Activated naive CD4-positive, alpha-beta T cell treated with anti-CD3 and anti-CD28 coated beads, Interleukin-2, amount 50 U/mL, for 72 hours (primary cell): ENCODE results near the gene SEMA4D. TPM values are rescaled to one million over a fixed set of nuclear protein-coding genes. Genes with fewer than 3 reads are reported as not detected.
A peak's percentile ranks its signal among the peaks of the same experiment; 100 is the strongest.
"Not testable (repeated sequence)": the region's sequence is repeated elsewhere in the genome, so short reads cannot be mapped to it uniquely, and the experiment has no call there.

Experiments used
- ATAC-seq, 2 donors: fragments of 150-1000 bp; cut with Tn5 transposase; 2 replicates each; pipeline ENCODE4 v1.10.0; 2021; ENCODE audit warnings: mild to moderate bottlenecking in 2 of 2, moderate library complexity in 2 of 2
- DNase-seq, 2 donors: peaks; one replicate each; pipeline ENCODE4 v3.0.0; 2021 to 2022; ENCODE audit warnings: low spot score in 2 of 2
- H3K27ac Mint-ChIP-seq, 2 donors: one replicate each; pipeline ENCODE4 v1.8.0; 2022; ENCODE audit warnings: mild to moderate bottlenecking in 2 of 2, mixed read lengths in 2 of 2
- H3K36me3 Mint-ChIP-seq, 2 donors: one replicate each; pipeline ENCODE4 v1.8.0; 2022; ENCODE audit warnings: mixed read lengths in 2 of 2
- H3K9me3 Mint-ChIP-seq, 2 donors: one replicate each; pipeline ENCODE4 v1.8.0; 2022; ENCODE audit warnings: mixed read lengths in 2 of 2
- total RNA-seq, 2 donors: library from RNA; stranded (reverse); gene quantifications; one replicate each; pipeline ENCODE4 v1.2.3, GENCODE V29; 2022

The SEMA4D gene
- total RNA-seq, 2 donors from 2014 or later = 211 to 278 TPM

GRCh38 chr9:89482056-89482851 lies 15.7 kb downstream of the SEMA4D start:
- H3K9me3 Mint-ChIP-seq = peaks cover 0 to 5% of the 10 kb centered on the region in 2 donors
- DNase-seq = no peak
- peak overlapping the region; percentile 85 to 97 for H3K27ac Mint-ChIP-seq
- ATAC-seq = peak in 1 of 2 donors; percentile 0
- peaks cover 20 to 60% of the 10 kb centered on the region in 2 donors for H3K36me3 Mint-ChIP-seq

GRCh38 chr9:89481538-89481915 lies 16.4 kb downstream of the SEMA4D start:
- ATAC-seq (peak in 1 of 2 donors; percentile 6), DNase-seq (peak in 1 of 2 donors; percentile 57)

DNA sequence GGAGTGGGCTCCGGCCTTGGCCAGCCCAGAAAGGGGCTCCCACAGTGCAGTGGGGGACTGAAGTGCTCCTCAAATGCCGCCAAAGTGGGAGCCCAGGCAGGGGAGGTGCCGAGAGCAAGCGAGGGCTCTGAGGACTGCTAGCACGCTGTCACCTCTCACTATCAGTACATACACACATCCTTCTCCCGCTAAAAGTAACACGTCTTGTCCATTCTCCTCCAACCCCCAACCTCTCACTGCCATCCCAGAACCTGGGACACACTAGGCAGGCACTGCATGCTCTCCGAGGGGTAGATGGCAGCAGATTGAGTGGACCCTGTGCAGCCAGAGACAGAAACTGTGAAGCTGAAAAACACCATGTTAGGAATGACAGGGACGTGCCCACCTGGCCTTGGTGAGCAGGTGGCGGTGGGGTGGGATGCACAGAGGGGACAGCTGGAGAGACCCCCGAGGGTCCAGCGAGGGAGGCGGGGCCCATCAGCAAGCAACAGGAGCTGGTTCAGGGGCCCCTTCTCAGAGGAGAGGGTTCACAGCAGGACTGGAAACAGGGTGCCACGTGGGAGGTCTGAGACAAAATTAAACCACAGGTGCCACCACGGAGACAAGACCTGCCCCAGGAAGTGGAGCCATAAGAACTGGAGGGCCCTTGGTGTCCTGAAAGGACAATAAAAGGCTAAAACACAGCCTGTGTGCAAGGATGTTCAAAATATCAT lies 16.9 kb downstream of the SEMA4D start:
- peak in 1 of 2 donors; percentile 54 for DNase-seq
- Mint-ChIP-seq H3K36me3 (peaks cover 28 to 68% of the 10 kb centered on the region in 2 donors), H3K9me3 (peaks cover 0 to 5% of the 10 kb centered on the region in 2 donors), H3K27ac (peak overlapping the region; percentile 85 to 97)
- ATAC-seq = no peak

More at GRCh38 chr9:89481538-89481915, 16.4 kb downstream of the SEMA4D start:
- Mint-ChIP-seq H3K36me3 (peaks cover 28 to 67% of the 10 kb centered on the region in 2 donors), H3K27ac (peak overlapping the region; percentile 85 to 97), H3K9me3 (peaks cover 0 to 5% of the 10 kb centered on the region in 2 donors)

DNA sequence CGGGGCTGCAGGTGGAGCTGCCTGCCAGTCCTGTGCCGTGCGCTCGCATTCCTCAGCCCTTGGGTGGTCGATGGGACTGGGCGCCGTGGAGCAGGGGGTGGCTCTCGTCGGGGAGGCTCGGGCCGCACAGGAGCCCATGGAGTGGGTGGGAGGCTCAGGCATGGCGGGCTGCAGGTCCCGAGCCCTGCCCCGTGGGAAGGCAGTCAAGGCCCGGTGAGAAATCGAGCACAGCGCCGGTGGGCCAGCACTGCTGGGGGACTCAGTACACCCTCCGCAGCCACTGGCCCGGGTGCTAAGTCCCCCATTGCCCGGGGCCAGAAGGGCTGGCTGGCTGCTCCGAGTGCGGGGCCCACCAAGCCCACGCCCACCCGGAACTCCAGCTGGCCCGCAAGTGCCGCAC lies 17.5 kb downstream of the SEMA4D start:
- not testable (repeated sequence) for DNase-seq, H3K9me3 Mint-ChIP-seq, ATAC-seq
- peak overlapping the region in 1 of 2 donors; percentile 85 for H3K27ac Mint-ChIP-seq
- peaks cover 31 to 70% of the 10 kb centered on the region in 2 donors for H3K36me3 Mint-ChIP-seq

GRCh38 chr9:89479669-89480011 lies 18.3 kb downstream of the SEMA4D start:
- Mint-ChIP-seq H3K27ac (peak overlapping the region; percentile 86 to 99), H3K36me3 (peaks cover 34 to 70% of the 10 kb centered on the region in 2 donors)
- not testable (repeated sequence) for ATAC-seq, H3K9me3 Mint-ChIP-seq
- peak in 1 of 2 donors; percentile 53 for DNase-seq

DNA sequence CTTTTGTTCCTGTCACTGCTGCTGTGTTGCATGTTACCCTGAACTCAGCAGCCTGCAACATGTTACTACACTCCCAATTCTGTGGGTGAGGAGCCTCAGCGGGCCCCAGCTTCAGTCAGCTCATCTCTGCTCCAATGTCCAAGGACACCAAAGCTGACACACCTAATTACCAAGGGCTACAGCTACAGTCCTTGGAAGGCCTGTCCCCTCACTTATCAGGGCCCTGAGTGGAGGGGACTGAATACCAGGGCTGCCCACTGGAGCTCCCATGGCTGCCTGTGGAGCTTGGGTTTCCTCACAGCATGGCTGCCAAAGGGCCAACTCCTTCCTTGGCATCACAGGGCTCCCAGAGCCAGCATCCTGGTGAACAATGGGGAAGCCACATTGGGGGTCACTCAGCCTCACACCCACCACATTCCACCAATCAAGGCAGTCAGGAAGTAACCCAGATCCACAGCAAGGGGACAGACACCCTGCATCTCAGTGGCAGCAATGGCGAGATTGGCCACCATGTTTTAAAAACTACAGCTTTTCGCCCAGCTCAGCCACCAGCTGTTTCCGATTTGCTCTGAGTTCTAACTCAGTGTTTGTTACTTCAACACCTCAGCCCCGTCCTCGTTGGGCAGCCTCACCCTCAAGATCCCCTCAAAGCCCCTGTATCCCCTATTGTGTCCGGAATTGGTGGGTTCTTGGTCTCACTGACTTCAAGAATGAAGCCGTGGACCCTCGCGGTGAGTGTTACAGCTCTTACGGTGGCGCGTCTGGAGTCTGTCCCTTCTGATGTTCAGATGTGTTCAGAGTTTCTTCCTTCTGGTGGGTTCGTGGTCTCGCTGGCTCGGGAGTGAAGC lies 18.9 kb downstream of the SEMA4D start:
- ATAC-seq (peak in 1 of 2 donors; percentile 22), DNase-seq (peak in 1 of 2 donors; percentile 56)
- Mint-ChIP-seq H3K9me3 (peaks cover 0 to 5% of the 10 kb centered on the region in 2 donors), H3K36me3 (peaks cover 29 to 70% of the 10 kb centered on the region in 2 donors), H3K27ac (peak overlapping the region; percentile 86 to 99)

DNA sequence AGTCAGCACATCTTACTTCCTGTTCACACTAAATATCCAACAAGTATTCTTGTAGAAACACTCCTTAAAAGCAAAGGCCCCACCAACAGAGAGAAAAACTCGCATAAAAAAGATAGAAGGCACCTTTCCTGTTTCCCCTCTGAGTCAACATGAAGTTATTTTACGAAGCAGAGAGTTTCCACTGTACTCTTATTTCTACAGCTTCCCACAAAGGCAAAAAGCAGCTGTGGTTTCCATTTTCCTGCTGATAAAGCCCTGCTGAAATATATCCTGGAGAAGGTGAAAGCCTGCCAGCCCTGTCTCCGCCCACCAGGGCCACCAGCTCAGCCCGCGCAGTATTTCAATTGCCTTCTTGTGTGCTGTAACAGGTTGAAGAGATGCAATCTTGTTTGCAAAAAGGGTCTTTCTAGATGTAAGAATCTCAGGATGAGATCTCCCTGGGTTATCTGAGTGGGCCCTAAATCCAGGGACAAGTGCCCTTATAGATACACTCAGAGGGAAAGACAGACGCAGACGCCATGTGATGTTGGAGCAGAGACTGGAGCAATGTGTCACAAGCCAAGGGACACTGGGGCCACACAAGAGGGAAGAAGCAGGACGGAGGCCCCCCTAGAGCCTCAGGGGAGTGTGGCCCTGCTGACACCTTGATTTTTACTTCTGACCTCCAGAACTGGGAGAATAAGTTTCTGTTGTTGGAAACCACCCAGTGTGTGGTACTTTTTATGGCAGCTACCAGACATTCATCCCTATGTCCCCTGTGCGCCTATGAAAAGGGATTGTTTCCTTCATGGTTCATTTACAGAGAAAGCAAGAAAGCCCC lies 19.9 kb downstream of the SEMA4D start:
- DNase-seq (peak in 1 of 2 donors; percentile 59), ATAC-seq (peak; percentile 55 to 65)
- H3K27ac Mint-ChIP-seq = peak overlapping the region; percentile 86 to 99
- H3K36me3 Mint-ChIP-seq = peaks cover 32 to 76% of the 10 kb centered on the region in 2 donors
- peaks cover 0 to 5% of the 10 kb centered on the region in 2 donors for H3K9me3 Mint-ChIP-seq

- DNase-seq (no peak), ATAC-seq (peak; percentile 50 to 63)
These were observed 20.5 kb downstream of the SEMA4D start for GRCh38 chr9:89477384-89477783.

GRCh38 chr9:89476546-89476945 lies 21.4 kb downstream of the SEMA4D start:
- DNase-seq = no peak
- peaks cover 0 to 5% of the 10 kb centered on the region in 2 donors for H3K9me3 Mint-ChIP-seq
- no peak for ATAC-seq
- peak overlapping the region; percentile 86 to 99 for H3K27ac Mint-ChIP-seq
- H3K36me3 Mint-ChIP-seq = peaks cover 32 to 84% of the 10 kb centered on the region in 2 donors

More at GRCh38 chr9:89477384-89477783, 20.5 kb downstream of the SEMA4D start:
- Mint-ChIP-seq H3K27ac (peak overlapping the region; percentile 86 to 99), H3K36me3 (peaks cover 32 to 82% of the 10 kb centered on the region in 2 donors), H3K9me3 (peaks cover 0 to 5% of the 10 kb centered on the region in 2 donors)

DNA sequence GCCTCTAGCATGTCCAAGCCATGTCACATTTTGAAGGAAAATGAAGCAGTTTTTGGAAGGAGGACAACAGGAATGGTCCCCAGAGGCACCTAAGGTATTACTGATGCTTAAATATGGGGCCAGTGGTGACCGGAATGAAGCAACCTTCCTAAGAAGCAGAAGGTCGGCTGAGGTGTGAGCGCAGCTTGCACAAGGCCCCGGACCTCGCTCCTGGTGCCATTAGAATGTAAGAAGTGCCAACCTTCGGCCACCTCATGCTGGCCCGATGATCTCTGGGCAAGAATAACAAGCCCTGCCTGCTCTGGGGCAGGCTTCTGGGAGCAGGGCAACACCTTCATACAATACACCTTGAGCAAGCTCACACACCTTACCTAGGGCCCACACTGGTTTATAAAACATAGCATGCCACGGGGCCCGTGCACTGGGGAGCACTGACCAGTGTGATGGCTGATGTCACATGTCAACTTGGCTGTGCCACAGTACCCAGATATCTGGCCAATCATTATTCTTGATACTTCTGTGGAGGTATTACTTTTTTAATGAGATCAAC lies 21.9 kb downstream of the SEMA4D start:
- peaks cover 32 to 80% of the 10 kb centered on the region in 2 donors for H3K36me3 Mint-ChIP-seq
- ATAC-seq (no peak), DNase-seq (no peak)
- H3K9me3 Mint-ChIP-seq = peaks cover 0 to 5% of the 10 kb centered on the region in 2 donors
- H3K27ac Mint-ChIP-seq = peak overlapping the region; percentile 86 to 99

- peaks cover 32 to 81% of the 10 kb centered on the region in 2 donors for H3K36me3 Mint-ChIP-seq
- H3K27ac Mint-ChIP-seq = peak overlapping the region; percentile 86 to 99
- peaks cover 0 to 5% of the 10 kb centered on the region in 2 donors for H3K9me3 Mint-ChIP-seq
- no peak for ATAC-seq
- no peak for DNase-seq
These were observed 23.0 kb downstream of the SEMA4D start for GRCh38 chr9:89474939-89475338.

DNA sequence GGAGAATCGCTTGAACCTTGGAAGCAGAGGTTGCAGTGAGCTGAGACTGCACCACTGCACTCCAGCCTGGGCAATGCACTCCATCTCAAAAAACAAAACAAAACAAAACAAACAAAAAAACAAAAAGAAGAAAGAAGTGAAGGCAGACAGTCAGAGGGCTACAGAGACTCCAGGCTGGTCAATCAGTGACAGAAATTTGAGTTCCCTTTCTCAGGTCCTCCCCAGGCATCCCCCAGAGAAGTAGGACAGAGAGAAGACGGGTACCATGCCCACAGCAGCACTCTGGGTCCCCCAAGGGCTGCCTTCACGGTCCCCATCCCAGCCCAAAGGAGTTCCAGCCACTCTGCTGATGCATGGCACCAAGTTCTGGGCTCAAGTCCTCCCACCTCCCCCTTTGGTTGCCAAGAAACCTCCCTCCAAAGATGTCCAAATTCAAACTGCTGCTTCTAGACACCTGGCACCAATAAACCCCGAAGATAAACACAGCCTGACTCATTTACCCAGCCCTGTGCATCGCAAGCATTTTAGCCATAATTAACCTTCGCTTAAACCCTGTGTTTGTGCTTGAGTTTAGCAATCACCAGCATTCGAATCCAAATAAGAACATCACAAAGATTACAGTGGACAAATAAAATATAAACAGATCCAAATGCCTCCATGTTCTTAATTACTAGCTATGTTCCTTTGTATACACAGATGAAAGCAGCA lies 24.0 kb downstream of the SEMA4D start:
- DNase-seq (no peak), ATAC-seq (no peak)
- Mint-ChIP-seq H3K9me3 (no peaks in the 10 kb centered on the region), H3K36me3 (peaks cover 24 to 73% of the 10 kb centered on the region in 2 donors), H3K27ac (peak overlapping the region; percentile 86 to 93)

DNA sequence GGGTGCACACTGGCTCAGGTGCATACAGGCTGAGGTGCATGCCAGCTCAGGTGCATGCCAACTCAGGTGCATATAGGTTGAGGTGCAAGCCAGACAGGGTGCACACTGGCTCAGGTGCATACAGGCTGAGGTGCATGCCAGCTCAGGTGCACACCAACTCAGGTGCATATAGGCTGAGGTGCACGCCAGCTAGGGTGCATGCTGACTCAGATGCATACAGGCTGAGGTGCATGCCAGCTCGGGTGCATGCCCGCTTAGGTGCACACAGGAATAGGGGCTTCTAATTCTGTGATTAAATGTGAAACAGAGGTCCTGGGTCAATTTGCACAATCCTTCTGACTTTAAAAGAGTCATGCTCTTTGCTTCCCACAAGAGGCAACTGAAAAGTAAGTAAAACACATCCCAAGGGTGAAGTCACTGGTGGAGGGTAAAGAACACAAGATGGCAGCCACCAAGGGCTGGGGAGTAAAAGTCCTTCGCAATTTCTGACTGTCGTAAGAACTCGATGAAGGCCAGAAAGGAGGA lies 26.1 kb downstream of the SEMA4D start:
- peaks cover 24 to 65% of the 10 kb centered on the region in 2 donors for H3K36me3 Mint-ChIP-seq
- H3K27ac Mint-ChIP-seq = peak overlapping the region in 1 of 2 donors; percentile 2
- DNase-seq, H3K9me3 Mint-ChIP-seq, ATAC-seq: not testable (repeated sequence)

DNA sequence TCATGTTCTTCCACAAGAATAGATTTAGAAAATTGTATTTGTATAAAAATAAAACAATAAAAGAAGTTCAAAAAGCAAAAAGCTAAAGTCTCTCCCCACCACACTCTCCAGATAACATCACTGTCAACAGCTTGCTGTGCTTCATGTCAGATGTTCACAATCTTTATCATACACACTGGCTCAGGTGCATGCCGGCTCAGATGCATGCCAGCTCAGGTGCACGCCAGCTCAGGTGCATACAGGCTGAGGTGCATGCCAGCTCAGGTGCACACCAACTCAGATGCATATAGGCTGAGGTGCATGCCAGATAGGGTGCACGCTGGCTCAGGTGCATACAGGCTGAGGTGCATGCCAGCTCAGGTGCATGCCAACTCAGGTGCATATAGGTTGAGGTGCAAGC lies 26.5 kb downstream of the SEMA4D start:
- ATAC-seq (no peak), DNase-seq (no peak)
- Mint-ChIP-seq H3K9me3 (no peaks in the 10 kb centered on the region), H3K27ac (no peak overlapping the region), H3K36me3 (peaks cover 23 to 63% of the 10 kb centered on the region in 2 donors)
